ENCODE measurements around the gene SH2D6. TPM values are rescaled to one million over a fixed set of nuclear protein-coding genes. Genes with fewer than 3 reads are reported as not detected.

Gene SH2D6
- polyA plus RNA-seq, 1 of the 3 experiments (the other 2 are of a cell fraction), result 0.33 TPM

DNA sequence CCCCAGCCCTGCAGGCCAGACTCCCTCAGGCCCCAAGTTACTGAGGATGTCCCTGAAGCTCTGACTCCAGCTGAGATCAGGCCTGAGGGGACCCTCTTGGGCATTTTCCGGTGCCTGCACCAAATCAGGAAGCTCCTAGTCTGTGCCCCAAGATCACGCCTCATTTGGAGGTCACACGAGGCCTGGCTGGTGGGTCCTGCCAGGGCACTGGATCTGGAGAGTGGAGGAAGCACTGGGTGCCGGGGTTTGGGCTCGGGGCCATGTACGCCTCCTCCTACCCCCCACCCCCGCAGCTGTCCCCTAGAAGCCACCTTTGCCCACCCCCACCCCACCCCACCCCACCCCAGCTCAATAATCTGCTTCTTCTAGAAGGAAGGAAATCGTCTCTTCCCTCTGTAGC, 16.2 kb downstream of the SH2D6 start (continued):
- TF ChIP-seq MXI1 (IDR thresholded peaks at IDR 0.05; ENCODE audit: low read depth, low read length) (no peak), SIN3A (IDR thresholded peaks at IDR 0.05; ENCODE audit: borderline replicate concordance, low read depth, low read length) (no peak), TCF12 (IDR thresholded peaks at IDR 0.05) (no peak)

DNA sequence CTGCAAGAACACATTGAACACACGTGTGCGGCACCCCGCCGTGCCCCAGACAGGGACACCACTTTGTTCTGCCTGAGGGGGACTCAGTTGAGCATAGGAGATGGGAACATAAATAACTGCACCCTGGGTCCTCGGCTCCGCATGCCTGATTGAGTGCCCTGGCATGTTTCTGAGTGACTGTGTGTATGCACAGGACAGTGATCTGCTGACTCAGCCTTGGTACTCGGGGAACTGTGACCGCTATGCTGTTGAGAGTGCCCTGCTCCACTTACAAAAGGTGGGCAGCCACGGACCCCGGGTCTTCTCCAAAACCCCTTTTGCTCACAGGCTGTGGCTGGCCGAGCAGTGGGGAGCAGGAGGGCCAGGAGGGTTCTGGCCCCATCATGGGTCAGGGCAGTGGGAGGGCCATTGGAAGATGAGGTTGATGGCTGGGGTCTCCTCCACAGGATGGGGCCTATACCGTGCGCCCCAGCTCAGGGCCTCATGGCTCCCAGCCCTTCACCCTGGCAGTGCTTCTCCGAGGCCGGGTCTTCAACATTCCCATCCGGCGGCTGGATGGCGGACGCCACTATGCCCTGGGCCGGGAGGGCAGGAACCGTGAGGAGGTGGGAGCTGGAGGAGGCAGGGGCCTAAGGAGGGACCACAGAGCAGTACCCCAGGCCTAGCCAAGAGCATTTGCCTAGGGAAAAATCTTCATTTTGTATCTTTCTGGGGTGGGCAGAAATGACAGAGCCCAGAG, 16.9 kb downstream of the SH2D6 start:
- CTCF ChIA-PET, result interaction anchor here (1.0 to 6.9 kb wide), 7 partner anchors 14 to 117 kb away, joined by 3 to 61 read pairs (median 8); partner anchors contain the start of gene MAT2A
- Histone ChIP-seq H3K4me2 (no peak overlapping the region), H3K4me3 (ENCODE audit: low read depth in 2 of 2, low read length in 1 of 2) (no peak overlapping the region), H3K9me2 (no peaks in the 10 kb centered on the region), H3K36me3 (replicated peaks in 1 of 2; ENCODE audit: control insufficient read depth in 1 of 2, insufficient read depth in 2 of 2, low read length in 1 of 2) (no peaks in the 10 kb centered on the region), H3K27me3 (ENCODE audit: insufficient read depth) (no peaks in the 10 kb centered on the region), H3K27ac (ENCODE audit: low read depth in 2 of 2, low read length in 1 of 2) (peak overlapping the region in 1 of 2 experiments; percentile 67; a peak in 2 of 4 replicates), H3K4me1 (ENCODE audit: control insufficient read depth in 1 of 2, insufficient read depth in 2 of 2, low read depth in 1 of 2, low read length in 1 of 2) (peaks cover 14 to 80% of the 10 kb centered on the region in 2 experiments; a peak in 3 of 4 replicates), H3F3A (replicated peaks; ENCODE audit: insufficient read depth) (peaks cover 6% of the 10 kb centered on the region), H3K9ac (no peak overlapping the region), H3K9me3 (no peaks in the 10 kb centered on the region), H3K79me2 (ENCODE audit: insufficient read depth) (no peaks in the 10 kb centered on the region), H4K20me1 (ENCODE audit: insufficient read depth) (no peaks in the 10 kb centered on the region), H2AFZ (ENCODE audit: low read depth) (no peak overlapping the region)
- TF ChIP-seq FOSL2 (IDR thresholded peaks at IDR 0.05; ENCODE audit: borderline replicate concordance, low read depth), result no peak
- TF ChIP-seq, protein P1, sequence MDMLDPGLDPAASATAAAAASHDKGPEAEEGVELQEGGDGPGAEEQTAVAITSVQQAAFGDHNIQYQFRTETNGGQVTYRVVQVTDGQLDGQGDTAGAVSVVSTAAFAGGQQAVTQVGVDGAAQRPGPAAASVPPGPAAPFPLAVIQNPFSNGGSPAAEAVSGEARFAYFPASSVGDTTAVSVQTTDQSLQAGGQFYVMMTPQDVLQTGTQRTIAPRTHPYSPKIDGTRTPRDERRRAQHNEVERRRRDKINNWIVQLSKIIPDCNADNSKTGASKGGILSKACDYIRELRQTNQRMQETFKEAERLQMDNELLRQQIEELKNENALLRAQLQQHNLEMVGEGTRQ (IDR thresholded peaks at IDR 0.05; ENCODE audit: borderline replicate concordance, low read depth, low read length), result no peak
- TF ChIP-seq JUND (IDR thresholded peaks at IDR 0.05), result no peak
- no peak for TF ChIP-seq CHD2 (IDR thresholded peaks at IDR 0.05; ENCODE audit: low read length, partially characterized antibody)
- no peak for TF ChIP-seq FOXM1 (IDR thresholded peaks at IDR 0.05; ENCODE audit: low read depth)
- TF ChIP-seq TEAD4 (IDR thresholded peaks at IDR 0.05; ENCODE audit: borderline replicate concordance, insufficient read depth), result no peak
- TF ChIP-seq RAD21 (IDR thresholded peaks at IDR 0.05; ENCODE audit: low read length), result no peak
- TF ChIP-seq RFX5 (IDR thresholded peaks at IDR 0.05; ENCODE audit: low read length), result no peak
- TF ChIP-seq ELF1 (IDR thresholded peaks at IDR 0.05), result no peak
- TF ChIP-seq SMC3 (IDR thresholded peaks at IDR 0.05; ENCODE audit: low read depth, low read length), result no peak
- TF ChIP-seq MXI1 (IDR thresholded peaks at IDR 0.05; ENCODE audit: low read depth, low read length), result no peak
- 95% methylated on average over 12 of the region's 21 CpGs for WGBS (ENCODE audit: low lambda C conversion rate)
- POLR2A ChIA-PET, result interaction anchor here (0.8 to 4.3 kb wide), 6 partner anchors 69 to 113 kb away, joined by 3 to 85 read pairs (median 26); partner anchors contain the start of gene MAT2A
- DNase-seq, result no peak

Data from SK-N-SH (cell line).